SU-DHL-6 (cell line): ENCODE results near the gene USO1.

Experiments
- H2AFZ ChIP-seq: fragments of 200-600 bp; sonication (generic); 2 replicates; pipeline ENCODE4 v1.6.1; 2014; ENCODE audit warnings: low read depth, mild to moderate bottlenecking, moderate library complexity, mixed read lengths, antibody characterized with exemption, low read length; ENCODE audit not compliant: severe bottlenecking
- H3F3A ChIP-seq: fragments of 200-600 bp; shearing (Covaris generic); 2 replicates; pipeline ENCODE4 v1.6.0; 2016; ENCODE audit warnings: antibody characterized with exemption, mild to moderate bottlenecking; ENCODE audit not compliant: insufficient read depth
- H3K27ac ChIP-seq: fragments of 200-600 bp; sonication (generic); 2 replicates; pipeline ENCODE4 v1.5.1; 2016; ENCODE audit warnings: low read depth, mild to moderate bottlenecking, low read length, moderate library complexity, mixed read lengths
- H3K27me3 ChIP-seq: fragments of 200-600 bp; sonication (generic), shearing (Covaris generic); 2 replicates; pipeline ENCODE4 v1.6.0; 2014; ENCODE audit warnings: mild to moderate bottlenecking, low read length
- H3K36me3 ChIP-seq: fragments of 200-600 bp; sonication (generic); 2 replicates; pipeline ENCODE4 v1.6.1; 2014; ENCODE audit warnings: mild to moderate bottlenecking, low read length, mixed read lengths
- H3K4me2 ChIP-seq: fragments of 300-600, 200-600 bp; shearing (Covaris generic), sonication (generic); 2 replicates; pipeline ENCODE4 v1.6.0; 2014; ENCODE audit warnings: low read length, low read depth, mild to moderate bottlenecking; ENCODE audit not compliant: poor library complexity, severe bottlenecking
- H3K4me3 ChIP-seq: fragments of 200-600 bp; sonication (generic); 2 replicates; pipeline ENCODE4 v1.5.1; 2014; ENCODE audit warnings: antibody characterized with exemption, low read length, mild to moderate bottlenecking, mixed read lengths; ENCODE audit not compliant: insufficient read depth, poor library complexity, severe bottlenecking
- H3K79me2 ChIP-seq: fragments of 200-600 bp; sonication (generic); 2 replicates; pipeline ENCODE4 v1.6.1; 2014; ENCODE audit warnings: mild to moderate bottlenecking, low read length, moderate library complexity; ENCODE audit not compliant: insufficient read depth
- H3K9ac ChIP-seq: fragments of 200-600 bp; sonication (generic); 2 replicates; pipeline ENCODE4 v1.7.0; 2014; ENCODE audit warnings: mild to moderate bottlenecking, low read length
- H3K9me2 ChIP-seq: fragments of 200-600 bp; sonication (generic); replicated peaks from 2 replicates; pipeline ENCODE4 v1.6.1; 2014; ENCODE audit warnings: low read length; ENCODE audit not compliant: insufficient read depth
- H3K9me3 ChIP-seq: fragments of 200-600 bp; sonication (generic); 2 replicates; pipeline ENCODE4 v1.6.1; 2014; ENCODE audit warnings: low read length, mixed read lengths; ENCODE audit not compliant: insufficient read depth
- H4K20me1 ChIP-seq: fragments of 200-600 bp; sonication (generic); 2 replicates; pipeline ENCODE4 v1.6.1; 2014; ENCODE audit warnings: low read depth, mild to moderate bottlenecking, antibody characterized with exemption, low read length, moderate library complexity, mixed read lengths
- EZH2phosphoT487 ChIP-seq: fragments of 200-600 bp; sonication (generic), shearing (Covaris generic); conservative IDR thresholded peaks from 2 replicates; pipeline ENCODE4 v1.6.1; 2018; ENCODE audit warnings: mild to moderate bottlenecking, antibody characterized with exemption, low read length, moderate library complexity, mixed read lengths
- TF ChIP-seq, protein P1 (sequence below): fragments of 200-600 bp; sonication (generic); IDR thresholded peaks from one replicate; pipeline ENCODE4 v1.5.1; 2017; ENCODE audit warnings: antibody characterized with exemption, mild to moderate bottlenecking, low read length, moderate library complexity; ENCODE audit not compliant: insufficient read depth, poor library complexity, severe bottlenecking

Gene USO1

DNA sequence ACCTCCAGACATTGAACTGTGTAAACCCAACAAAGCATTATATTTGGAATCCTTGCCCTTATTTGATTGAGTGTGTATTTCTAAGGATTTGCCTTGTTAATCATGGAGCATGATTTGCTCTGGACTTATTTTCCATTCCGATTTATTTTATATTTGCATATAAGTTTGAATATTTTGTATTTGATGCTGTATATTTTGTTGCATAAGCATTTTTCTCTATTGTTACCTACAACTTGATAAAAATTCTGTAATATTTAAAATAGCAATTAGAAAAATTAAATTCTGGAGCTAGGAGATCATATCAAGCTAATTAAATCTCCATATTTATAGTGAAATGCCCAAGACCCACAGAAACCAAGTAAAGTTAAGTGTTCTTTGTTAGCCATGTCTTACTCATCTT lies 47.2 kb downstream of the USO1 start:
- no peaks in the 10 kb centered on the region; the same call in 1 of the 2 replicates for H3K36me3 ChIP-seq
- H3K9me2 ChIP-seq, result no peaks in the 10 kb centered on the region
- no peak for TF ChIP-seq EZH2phosphoT487
- TF ChIP-seq, protein P1, sequence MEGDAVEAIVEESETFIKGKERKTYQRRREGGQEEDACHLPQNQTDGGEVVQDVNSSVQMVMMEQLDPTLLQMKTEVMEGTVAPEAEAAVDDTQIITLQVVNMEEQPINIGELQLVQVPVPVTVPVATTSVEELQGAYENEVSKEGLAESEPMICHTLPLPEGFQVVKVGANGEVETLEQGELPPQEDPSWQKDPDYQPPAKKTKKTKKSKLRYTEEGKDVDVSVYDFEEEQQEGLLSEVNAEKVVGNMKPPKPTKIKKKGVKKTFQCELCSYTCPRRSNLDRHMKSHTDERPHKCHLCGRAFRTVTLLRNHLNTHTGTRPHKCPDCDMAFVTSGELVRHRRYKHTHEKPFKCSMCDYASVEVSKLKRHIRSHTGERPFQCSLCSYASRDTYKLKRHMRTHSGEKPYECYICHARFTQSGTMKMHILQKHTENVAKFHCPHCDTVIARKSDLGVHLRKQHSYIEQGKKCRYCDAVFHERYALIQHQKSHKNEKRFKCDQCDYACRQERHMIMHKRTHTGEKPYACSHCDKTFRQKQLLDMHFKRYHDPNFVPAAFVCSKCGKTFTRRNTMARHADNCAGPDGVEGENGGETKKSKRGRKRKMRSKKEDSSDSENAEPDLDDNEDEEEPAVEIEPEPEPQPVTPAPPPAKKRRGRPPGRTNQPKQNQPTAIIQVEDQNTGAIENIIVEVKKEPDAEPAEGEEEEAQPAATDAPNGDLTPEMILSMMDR, result no peak
- H3K9ac ChIP-seq, result no peak overlapping the region
- H3F3A ChIP-seq, result no peaks in the 10 kb centered on the region
- H3K27me3 ChIP-seq, result no peaks in the 10 kb centered on the region
- no peak overlapping the region for H2AFZ ChIP-seq
- H3K79me2 ChIP-seq, result no peaks in the 10 kb centered on the region
- H4K20me1 ChIP-seq, result no peaks in the 10 kb centered on the region
- no peak overlapping the region for H3K27ac ChIP-seq
- H3K4me3 ChIP-seq, result no peak overlapping the region
- no peaks in the 10 kb centered on the region for H3K9me3 ChIP-seq
- H3K4me2 ChIP-seq, result no peak overlapping the region

DNA sequence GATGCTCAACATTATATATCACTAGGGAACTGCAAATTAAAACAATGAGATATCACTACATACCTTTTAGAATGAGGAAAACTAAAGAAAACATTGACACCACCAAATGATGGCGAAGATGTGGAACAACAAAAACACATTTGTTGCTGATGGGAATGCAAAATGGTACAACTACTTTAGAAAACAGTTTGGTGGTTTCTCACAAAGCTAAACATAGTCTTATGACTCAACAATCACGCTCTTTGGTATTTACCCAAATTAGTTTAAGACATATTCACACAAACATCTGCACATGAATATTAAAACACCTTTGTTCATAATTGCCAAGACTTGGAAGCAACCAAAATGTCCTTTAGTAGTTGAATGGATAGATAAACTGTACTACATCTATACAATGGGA lies 53.2 kb downstream of the USO1 start:
- no peak for TF ChIP-seq EZH2phosphoT487
- TF ChIP-seq, protein P1, result no peak
- no peaks in the 10 kb centered on the region for H4K20me1 ChIP-seq
- no peak overlapping the region for H2AFZ ChIP-seq
- no peak overlapping the region for H3K9ac ChIP-seq
- no peak overlapping the region for H3K4me3 ChIP-seq
- H3K9me3 ChIP-seq, result no peaks in the 10 kb centered on the region
- peaks cover 4% of the 10 kb centered on the region; the same call in 1 of the 2 replicates for H3K36me3 ChIP-seq
- H3K27ac ChIP-seq, result no peak overlapping the region
- no peaks in the 10 kb centered on the region for H3K79me2 ChIP-seq
- no peak overlapping the region for H3K4me2 ChIP-seq
- H3K9me2 ChIP-seq, result no peaks in the 10 kb centered on the region
- H3K27me3 ChIP-seq, result no peaks in the 10 kb centered on the region
- no peaks in the 10 kb centered on the region for H3F3A ChIP-seq

DNA sequence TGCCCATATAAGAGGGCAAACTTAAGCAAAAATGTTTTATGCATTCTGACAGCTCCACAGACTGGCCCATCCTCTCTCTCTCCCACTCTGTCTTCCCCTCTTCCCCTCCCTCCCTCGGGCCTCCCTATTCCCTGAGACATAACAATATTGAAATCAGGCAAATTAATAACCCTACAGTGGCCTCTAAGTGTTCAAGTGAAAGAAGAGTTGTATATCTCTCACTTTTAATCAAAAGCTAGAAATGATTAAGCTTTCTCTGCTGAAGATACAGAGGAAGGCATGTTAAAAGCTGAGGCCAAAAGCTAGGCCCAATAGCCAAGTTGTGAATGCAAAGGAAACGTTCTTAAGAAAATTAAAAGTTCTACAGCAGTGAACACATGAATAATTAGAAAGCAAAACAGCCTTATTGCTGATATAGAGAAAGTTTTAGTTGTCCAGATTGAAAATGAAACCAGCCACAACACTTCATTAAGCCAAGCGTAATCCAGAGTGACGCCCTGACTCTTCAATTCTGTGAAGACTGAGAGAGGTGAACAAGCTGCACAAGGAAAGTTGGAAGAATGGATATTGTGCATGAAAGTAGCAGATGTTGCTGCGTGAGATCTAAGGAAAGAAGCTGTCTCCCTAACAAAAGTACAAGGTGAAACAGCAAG lies 54.9 kb downstream of the USO1 start:
- H3F3A ChIP-seq, result no peaks in the 10 kb centered on the region
- no peaks in the 10 kb centered on the region for H3K9me2 ChIP-seq
- H3K27me3 ChIP-seq, result no peaks in the 10 kb centered on the region
- H4K20me1 ChIP-seq, result no peaks in the 10 kb centered on the region
- H3K4me3 ChIP-seq, result no peak overlapping the region
- H3K4me2 ChIP-seq, result no peak overlapping the region
- no peak overlapping the region for H3K27ac ChIP-seq
- no peaks in the 10 kb centered on the region for H3K9me3 ChIP-seq
- no peak overlapping the region for H3K9ac ChIP-seq
- no peak overlapping the region for H2AFZ ChIP-seq
- no peaks in the 10 kb centered on the region for H3K79me2 ChIP-seq
- TF ChIP-seq, protein P1, result no peak
- no peak for TF ChIP-seq EZH2phosphoT487
- peaks cover 4% of the 10 kb centered on the region; the same call in 1 of the 2 replicates for H3K36me3 ChIP-seq
